Measurements from ENCODE around the gene SSBP3.

DNA sequence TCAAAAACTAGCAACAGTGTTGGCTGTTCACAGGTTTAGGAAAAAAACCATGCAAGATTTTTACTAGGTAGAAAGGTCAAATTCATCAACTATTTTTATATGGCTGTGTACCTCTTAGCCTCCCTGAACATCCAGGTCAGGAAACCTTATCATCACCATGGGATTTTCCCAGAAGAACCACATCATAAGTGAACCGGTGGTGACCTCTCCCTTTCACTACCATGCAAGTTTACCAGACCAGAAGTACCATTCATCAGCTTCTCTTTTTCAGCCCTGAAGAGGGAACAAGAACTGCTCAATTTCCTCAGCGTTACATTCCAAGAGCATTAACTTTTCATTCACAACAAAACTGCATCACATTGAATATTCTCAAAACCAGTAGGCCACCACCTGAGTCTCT is 5.9 kb downstream of the SSBP3 start:
- TF ChIP-seq CTCF (IDR thresholded peaks at IDR 0.05) (no peak), POLR2A (IDR thresholded peaks at IDR 0.05) (no peak)
